Activated CD8-positive, alpha-beta T cell treated with anti-CD3 and anti-CD28 coated beads for 36 hours (primary cell): ENCODE results near the gene SLC38A11. TPM values are rescaled to one million over a fixed set of nuclear protein-coding genes. Genes with fewer than 3 reads are reported as not detected.

Experiments used
- ATAC-seq: fragments of 200-7000 bp; cut with Tn5 transposase; one replicate; pipeline ENCODE4 v1.10.0; 2021; ENCODE audit warnings: mild to moderate bottlenecking, moderate library complexity
- CTCF ChIA-PET: fragments of 350-600 bp; sonication (Branson Sonifier 250); formaldehyde crosslinking; loops from one replicate; lab custom pipeline; 2021; ENCODE audit warnings: antibody characterized with exemption; lab: Charles Lee
- POLR2A ChIA-PET: fragments of 350-600 bp; sonication (Branson Sonifier 250); formaldehyde crosslinking; loops from one replicate; lab custom pipeline; 2021; ENCODE audit warnings: antibody characterized with exemption; lab: Charles Lee
- DNase-seq: peaks from one replicate; pipeline ENCODE4 v3.0.0-alpha.2; 2020
- H3K27ac Mint-ChIP-seq: one replicate; pipeline ENCODE4 v1.8.0; 2021; ENCODE audit warnings: mild to moderate bottlenecking, mixed read lengths
- H3K27me3 Mint-ChIP-seq: one replicate; pipeline ENCODE4 v1.8.0; 2021; ENCODE audit warnings: mixed read lengths
- H3K36me3 Mint-ChIP-seq: one replicate; pipeline ENCODE4 v1.8.0; 2021; ENCODE audit warnings: low read depth, mixed read lengths
- H3K4me1 Mint-ChIP-seq: one replicate; pipeline ENCODE4 v1.8.0; 2021; ENCODE audit warnings: low read depth, mixed read lengths
- H3K4me3 Mint-ChIP-seq: one replicate; pipeline ENCODE4 v1.8.0; 2021; ENCODE audit warnings: mild to moderate bottlenecking, moderate library complexity, mixed read lengths
- H3K9me3 Mint-ChIP-seq: one replicate; pipeline ENCODE4 v1.8.0; 2021; ENCODE audit warnings: mixed read lengths
- intact Hi-C: fragments of 100-400 bp; cut with micrococcal nuclease; formaldehyde crosslinking; loops from one replicate; pipeline ENCODE4 v1.10.0; 2022
- total RNA-seq, 2 experiments: library from RNA; stranded (reverse); gene quantifications; one replicate each; pipeline ENCODE4 v1.2.3, GENCODE V29; 2021
- TF ChIP-seq, protein P1 (sequence below): fragments of 200-600 bp; IDR thresholded peaks from one replicate; pipeline ENCODE4 v1.8.0; 2022; ENCODE audit warnings: antibody characterized with exemption, mild to moderate bottlenecking

SLC38A11 gene
- total RNA-seq, 2 experiments from 2014 or later: not detected

DNA sequence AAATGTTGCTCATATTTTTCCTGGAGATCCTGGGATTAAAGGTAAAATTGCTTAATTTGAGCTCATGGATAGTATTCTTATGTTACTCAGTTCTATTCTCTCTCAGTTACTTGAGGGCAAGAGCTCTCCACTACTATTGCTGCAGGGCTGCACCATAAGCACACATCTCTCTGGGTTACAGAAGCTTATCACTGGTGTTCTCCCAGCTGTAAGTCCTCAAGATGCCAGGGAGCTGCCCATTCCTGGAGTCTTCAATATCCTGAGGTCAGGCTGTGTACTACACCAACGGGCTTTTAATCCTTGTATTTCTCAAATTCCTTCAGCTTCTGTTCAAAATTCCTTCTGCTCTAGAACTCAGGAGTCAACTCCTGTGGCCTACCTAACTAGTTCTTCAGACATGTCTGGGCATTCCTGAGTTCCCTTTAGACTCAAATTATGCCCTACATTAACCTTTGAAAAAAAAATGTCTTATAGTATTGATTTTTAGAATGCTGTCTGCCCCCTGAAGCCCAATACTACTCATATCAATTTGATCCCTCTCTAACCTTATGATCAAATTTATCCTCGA, 96.0 kb downstream of the SLC38A11 start:
- POLR2A ChIA-PET: no interaction called here
- Mint-ChIP-seq H3K27ac (no peak overlapping the region), H3K36me3 (no peaks in the 10 kb centered on the region), H3K4me1 (no peaks in the 10 kb centered on the region), H3K27me3 (no peaks in the 10 kb centered on the region), H3K4me3 (no peak overlapping the region), H3K9me3 (no peaks in the 10 kb centered on the region)
- CTCF ChIA-PET: interaction anchor here (2.5 kb wide), 1 partner anchor 17 kb away, joined by 5 read pairs; no protein-coding TSS in a partner anchor
- intact Hi-C loops: no loop called here
- DNase-seq (no peak), ATAC-seq (no peak)
- TF ChIP-seq, protein P1, sequence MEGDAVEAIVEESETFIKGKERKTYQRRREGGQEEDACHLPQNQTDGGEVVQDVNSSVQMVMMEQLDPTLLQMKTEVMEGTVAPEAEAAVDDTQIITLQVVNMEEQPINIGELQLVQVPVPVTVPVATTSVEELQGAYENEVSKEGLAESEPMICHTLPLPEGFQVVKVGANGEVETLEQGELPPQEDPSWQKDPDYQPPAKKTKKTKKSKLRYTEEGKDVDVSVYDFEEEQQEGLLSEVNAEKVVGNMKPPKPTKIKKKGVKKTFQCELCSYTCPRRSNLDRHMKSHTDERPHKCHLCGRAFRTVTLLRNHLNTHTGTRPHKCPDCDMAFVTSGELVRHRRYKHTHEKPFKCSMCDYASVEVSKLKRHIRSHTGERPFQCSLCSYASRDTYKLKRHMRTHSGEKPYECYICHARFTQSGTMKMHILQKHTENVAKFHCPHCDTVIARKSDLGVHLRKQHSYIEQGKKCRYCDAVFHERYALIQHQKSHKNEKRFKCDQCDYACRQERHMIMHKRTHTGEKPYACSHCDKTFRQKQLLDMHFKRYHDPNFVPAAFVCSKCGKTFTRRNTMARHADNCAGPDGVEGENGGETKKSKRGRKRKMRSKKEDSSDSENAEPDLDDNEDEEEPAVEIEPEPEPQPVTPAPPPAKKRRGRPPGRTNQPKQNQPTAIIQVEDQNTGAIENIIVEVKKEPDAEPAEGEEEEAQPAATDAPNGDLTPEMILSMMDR: no peak

DNA sequence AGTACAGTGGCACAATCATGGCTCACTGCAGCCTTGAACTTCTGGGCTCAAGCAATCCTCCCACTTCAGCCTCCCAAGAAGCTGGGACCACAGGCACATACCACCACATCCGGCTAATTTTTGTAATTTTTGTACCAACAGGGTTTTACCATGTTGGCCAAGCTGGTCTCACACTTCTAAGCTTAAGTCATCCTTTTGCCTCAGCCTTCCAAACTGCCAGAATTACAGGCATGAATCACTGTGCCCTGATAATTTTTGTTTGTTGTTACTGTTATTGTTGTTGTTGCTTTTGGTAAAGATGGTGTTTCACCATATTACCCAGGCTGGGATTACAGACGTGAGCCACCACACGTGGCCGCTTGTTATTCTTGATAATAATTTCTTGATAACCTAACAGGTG, 103.2 kb downstream of the SLC38A11 start:
- Mint-ChIP-seq H3K4me3 (no peak overlapping the region), H3K27me3 (peaks cover 7% of the 10 kb centered on the region), H3K9me3 (no peaks in the 10 kb centered on the region), H3K36me3 (no peaks in the 10 kb centered on the region), H3K4me1 (no peaks in the 10 kb centered on the region), H3K27ac (no peak overlapping the region)
- CTCF ChIA-PET: interaction anchor here (1.7 kb wide), 1 partner anchor 10 kb away, joined by 8 read pairs; the partner anchor contains the start of gene COBLL1
- ATAC-seq (no peak), DNase-seq (no peak)
- TF ChIP-seq, protein P1: no peak
- POLR2A ChIA-PET: no interaction called here
- intact Hi-C loops: no loop called here

DNA sequence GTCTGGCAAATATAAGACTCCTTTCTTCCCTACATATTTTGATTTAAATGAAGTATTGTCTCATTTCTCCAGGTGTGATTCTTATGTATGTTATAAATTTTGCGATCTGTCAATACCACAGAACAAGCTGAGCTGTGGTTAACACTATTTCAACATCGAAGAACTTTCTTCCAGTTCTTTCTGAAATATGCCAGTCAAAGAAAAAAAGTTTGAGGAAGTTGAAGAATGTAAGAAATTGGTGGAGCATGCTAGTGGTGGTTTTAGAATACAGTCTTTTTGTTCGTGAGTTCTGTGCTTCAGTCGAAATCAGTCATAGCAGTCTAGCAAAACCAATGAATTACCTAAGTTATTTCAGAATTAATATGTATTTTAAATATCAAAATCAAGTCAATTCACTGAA, 105.1 kb downstream of the SLC38A11 start:
- POLR2A ChIA-PET: no interaction called here
- no peak overlapping the region for H3K27ac Mint-ChIP-seq
- ATAC-seq: no peak

DNA sequence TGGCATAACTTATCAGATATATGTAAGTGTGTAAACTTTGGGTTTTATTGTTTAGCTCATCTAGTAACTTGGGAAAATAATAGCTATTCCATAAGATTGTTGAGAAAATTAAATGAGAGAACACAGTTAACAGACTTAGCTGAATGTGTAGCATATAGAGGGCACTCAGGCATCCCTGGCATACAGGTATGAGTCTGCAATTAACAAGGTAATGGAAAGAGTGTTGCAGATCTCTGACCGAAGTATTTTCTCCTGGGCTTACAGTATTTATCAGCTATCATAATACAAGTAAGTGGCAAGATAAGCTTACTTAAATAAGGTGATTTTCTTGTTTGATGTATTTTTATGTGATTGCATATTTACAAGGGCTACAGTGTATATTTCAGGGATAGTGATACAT, 105.8 kb downstream of the SLC38A11 start:
- H3K27me3 Mint-ChIP-seq: peaks cover 7% of the 10 kb centered on the region
- no peak overlapping the region for H3K27ac Mint-ChIP-seq
- DNase-seq (no peak), ATAC-seq (no peak)
- POLR2A ChIA-PET: no interaction called here
- intact Hi-C loops: no loop called here
- TF ChIP-seq, protein P1: no peak
- CTCF ChIA-PET: interaction anchor here (1.8 kb wide), 1 partner anchor 8 kb away, joined by 6 read pairs; the partner anchor contains the start of gene COBLL1
- H3K4me3 Mint-ChIP-seq: no peak overlapping the region
- H3K4me1 Mint-ChIP-seq: no peaks in the 10 kb centered on the region
- H3K36me3 Mint-ChIP-seq: no peaks in the 10 kb centered on the region
- H3K9me3 Mint-ChIP-seq: no peaks in the 10 kb centered on the region

More for the DNA sequence above, 105.1 kb downstream of the SLC38A11 start:
- DNase-seq: no peak
- Mint-ChIP-seq H3K27me3 (peaks cover 7% of the 10 kb centered on the region), H3K4me1 (no peaks in the 10 kb centered on the region), H3K9me3 (no peaks in the 10 kb centered on the region), H3K36me3 (no peaks in the 10 kb centered on the region), H3K4me3 (no peak overlapping the region)
- CTCF ChIA-PET: interaction anchor here (1.8 kb wide), 1 partner anchor 9 kb away, joined by 6 read pairs; the partner anchor contains the start of gene COBLL1
- TF ChIP-seq, protein P1: no peak
- intact Hi-C loops: no loop called here

DNA sequence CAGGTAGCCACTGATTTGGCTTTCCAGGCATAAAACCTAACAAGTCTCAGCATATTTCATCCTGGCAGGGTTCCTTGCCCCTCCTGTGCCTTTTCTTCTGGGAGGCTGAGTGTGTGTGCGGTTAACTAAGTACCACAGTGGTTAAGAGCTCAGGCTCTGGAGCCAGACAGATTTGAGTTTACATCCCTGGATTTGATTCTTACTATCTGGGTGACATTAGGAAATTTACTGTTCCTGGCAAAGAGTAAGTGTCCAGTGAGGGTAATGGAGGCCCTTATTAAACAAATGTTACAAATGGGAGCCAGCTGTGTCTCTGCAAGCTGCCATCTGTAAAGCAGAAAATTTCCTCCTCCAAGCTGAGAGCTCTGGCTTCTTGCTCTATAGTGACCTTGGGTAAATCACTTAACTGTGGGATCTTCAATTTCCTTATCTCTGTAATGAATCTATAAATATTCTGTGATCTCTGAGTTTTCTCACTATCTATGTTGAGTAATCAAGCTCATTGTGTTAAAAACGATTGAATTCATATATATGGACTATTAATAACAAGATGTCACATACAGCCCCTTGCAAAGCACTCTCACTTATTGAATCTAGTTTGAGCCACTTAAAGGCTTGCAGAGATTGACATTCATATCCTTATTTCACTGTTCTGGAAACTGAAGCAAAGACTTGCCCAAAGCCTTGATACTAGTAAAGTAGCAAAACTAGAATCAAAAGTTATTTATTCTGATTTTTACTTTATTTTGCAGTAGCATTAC, 107.2 kb downstream of the SLC38A11 start:
- TF ChIP-seq, protein P1: no peak
- H3K4me3 Mint-ChIP-seq: no peak overlapping the region
- no peaks in the 10 kb centered on the region for H3K36me3 Mint-ChIP-seq
- POLR2A ChIA-PET: no interaction called here
- peaks cover 12% of the 10 kb centered on the region for H3K27me3 Mint-ChIP-seq
- no peak overlapping the region for H3K27ac Mint-ChIP-seq
- CTCF ChIA-PET: interaction anchor here (1.5 kb wide), 1 partner anchor 14 kb away, joined by 3 read pairs; no protein-coding TSS in a partner anchor
- H3K9me3 Mint-ChIP-seq: no peaks in the 10 kb centered on the region
- no peaks in the 10 kb centered on the region for H3K4me1 Mint-ChIP-seq
- intact Hi-C loops: no loop called here
- no peak for DNase-seq
- ATAC-seq: no peak
